ENCODE results near the gene PLXNA2.

PLXNA2 gene

DNA sequence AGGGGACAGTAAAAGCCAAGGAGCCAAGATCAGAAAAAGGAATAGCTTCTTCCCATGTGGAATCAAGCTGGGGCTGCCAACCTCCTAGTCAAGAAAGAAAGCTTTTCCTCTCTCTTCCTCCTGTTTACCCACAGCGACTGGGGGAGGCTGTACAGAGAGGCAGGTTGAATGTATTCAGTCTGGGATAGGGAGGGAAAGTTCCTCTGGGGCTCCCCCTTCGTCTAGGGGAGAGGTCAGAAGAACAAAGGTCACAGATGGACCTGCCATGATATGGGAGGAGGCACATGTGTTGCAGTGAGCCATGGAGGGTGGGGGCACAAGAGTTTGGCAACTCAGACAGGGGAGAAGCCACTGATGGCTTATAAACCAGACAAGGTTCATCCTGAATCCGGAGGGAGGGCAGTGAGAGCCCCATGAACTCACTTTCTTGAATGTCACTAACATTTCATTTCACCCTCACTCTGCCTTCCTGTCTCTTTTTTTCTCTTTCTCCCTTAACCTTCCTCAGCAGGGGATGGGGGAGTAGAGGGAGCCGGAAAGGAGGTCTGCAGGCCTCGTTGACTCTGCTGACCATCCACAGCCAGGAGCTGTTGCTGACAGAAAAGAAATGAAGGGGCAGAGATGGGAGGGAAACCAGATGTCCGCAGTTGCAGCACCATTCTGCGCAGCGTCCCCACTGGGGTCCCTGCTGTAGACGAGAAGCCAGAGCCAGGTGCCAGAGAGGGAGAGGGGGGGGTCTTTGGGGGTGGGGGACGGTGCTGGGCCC lies 61.1 kb downstream of the PLXNA2 start:
- no peaks in the 10 kb centered on the region for H3K36me3 ChIP-seq (replicated peaks in 1 of 2; ENCODE audit: control insufficient read depth in 2 of 2, insufficient read depth in 2 of 2, low read length in 2 of 2)
- H3K18ac ChIP-seq (ENCODE audit: low read length): peak overlapping the region; percentile 6
- no peak overlapping the region for H3K27ac ChIP-seq (replicated peaks; ENCODE audit: low read length)
- H2BK15ac ChIP-seq (ENCODE audit: low read length): no peak overlapping the region
- H3K4me3 ChIP-seq (ENCODE audit: low read length in 2 of 2): no peak overlapping the region
- H3K23ac ChIP-seq (ENCODE audit: low read depth, low read length, poor library complexity): no peak overlapping the region
- H3K14ac ChIP-seq (ENCODE audit: low read length): no peak overlapping the region
- H2BK120ac ChIP-seq (ENCODE audit: low read depth, low read length): no peak overlapping the region
- DNase-seq (ENCODE audit: low spot score): no peak
- H3K4ac ChIP-seq (ENCODE audit: low read length): no peak overlapping the region
- no peaks in the 10 kb centered on the region for H3K27me3 ChIP-seq (ENCODE audit: control insufficient read depth in 3 of 3, insufficient read depth in 3 of 3, low read depth in 1 of 3, low read length in 3 of 3)
- H2BK12ac ChIP-seq (ENCODE audit: low read length): no peak overlapping the region
- no peak overlapping the region for H3K4me2 ChIP-seq (ENCODE audit: insufficient read depth, low read length, poor library complexity, severe bottlenecking)
- H3K9me3 ChIP-seq (replicated peaks in 1 of 2; ENCODE audit: control insufficient read depth in 2 of 2, insufficient read depth in 1 of 2, low read depth in 1 of 2, low read length in 2 of 2): peaks cover 0 to 2% of the 10 kb centered on the region in 2 donors
- peak overlapping the region; percentile 8 for H2AFZ ChIP-seq (ENCODE audit: low read length)
- no peak overlapping the region for H4K8ac ChIP-seq (ENCODE audit: low read depth, low read length)
- H4K91ac ChIP-seq (ENCODE audit: low read depth, low read length, poor library complexity): no peak overlapping the region
- H3K9ac ChIP-seq (ENCODE audit: low read depth, low read length, poor library complexity): no peak overlapping the region
- H3K4me1 ChIP-seq (ENCODE audit: control insufficient read depth in 2 of 2, insufficient read depth in 1 of 2, low read depth in 1 of 2, low read length in 2 of 2): peaks cover 34 to 46% of the 10 kb centered on the region in 2 donors
- WGBS, 2 donors (ENCODE audit: extremely low coverage in 2 of 2, insufficient read length in 2 of 2, insufficient replicate concordance in 1 of 2): no CpG with 5 or more reads among the region's 10 CpGs
- H3K79me1 ChIP-seq (ENCODE audit: low read depth, low read length): peaks cover 4% of the 10 kb centered on the region
- H2BK5ac ChIP-seq (ENCODE audit: low read length): no peak overlapping the region
- no peak overlapping the region for H2AK5ac ChIP-seq (ENCODE audit: low read depth, low read length)

DNA sequence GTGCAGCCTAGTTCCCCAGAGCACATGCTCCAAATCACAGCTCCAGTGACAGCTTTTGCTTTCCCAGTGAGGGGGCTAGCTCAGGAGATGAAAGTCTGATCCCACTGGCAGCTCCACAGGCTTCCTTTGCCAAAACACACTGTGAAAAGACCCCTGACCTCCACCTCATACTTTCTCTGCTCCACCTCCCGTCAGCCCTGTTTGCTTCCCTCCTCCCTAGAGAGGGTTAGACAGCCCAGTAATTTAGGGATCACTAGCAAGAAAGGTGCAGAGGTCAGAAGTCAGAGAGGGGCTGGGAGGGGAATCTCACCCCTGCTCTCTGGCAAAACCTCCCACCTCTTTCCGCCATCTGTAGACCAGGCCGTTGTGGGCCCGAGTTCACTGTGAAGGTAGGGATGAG lies 62.8 kb downstream of the PLXNA2 start:
- no peak overlapping the region for H4K8ac ChIP-seq (ENCODE audit: low read depth, low read length)
- H3K27me3 ChIP-seq (ENCODE audit: control insufficient read depth in 3 of 3, insufficient read depth in 3 of 3, low read depth in 1 of 3, low read length in 3 of 3): no peaks in the 10 kb centered on the region
- H3K23ac ChIP-seq (ENCODE audit: low read depth, low read length, poor library complexity): peak overlapping the region; percentile 69
- no peak overlapping the region for H2BK15ac ChIP-seq (ENCODE audit: low read length)
- no peak overlapping the region for H3K4me2 ChIP-seq (ENCODE audit: insufficient read depth, low read length, poor library complexity, severe bottlenecking)
- H3K4me3 ChIP-seq (ENCODE audit: low read length in 2 of 2): no peak overlapping the region
- peaks cover 4% of the 10 kb centered on the region for H3K79me1 ChIP-seq (ENCODE audit: low read depth, low read length)
- no CpG with 5 or more reads among the region's 4 CpGs for WGBS, 2 donors (ENCODE audit: extremely low coverage in 2 of 2, insufficient read length in 2 of 2, insufficient replicate concordance in 1 of 2)
- no peak overlapping the region for H4K91ac ChIP-seq (ENCODE audit: low read depth, low read length, poor library complexity)
- H2AFZ ChIP-seq (ENCODE audit: low read length): peak overlapping the region; percentile 6
- DNase-seq (ENCODE audit: low spot score): no peak
- H2BK12ac ChIP-seq (ENCODE audit: low read length): no peak overlapping the region
- no peak overlapping the region for H3K27ac ChIP-seq (replicated peaks; ENCODE audit: low read length)
- H3K9ac ChIP-seq (ENCODE audit: low read depth, low read length, poor library complexity): no peak overlapping the region
- no peak overlapping the region for H3K18ac ChIP-seq (ENCODE audit: low read length)
- H2BK120ac ChIP-seq (ENCODE audit: low read depth, low read length): no peak overlapping the region
- H3K4me1 ChIP-seq (ENCODE audit: control insufficient read depth in 2 of 2, insufficient read depth in 1 of 2, low read depth in 1 of 2, low read length in 2 of 2): peaks cover 43 to 57% of the 10 kb centered on the region in 2 donors
- no peaks in the 10 kb centered on the region for H3K9me3 ChIP-seq (replicated peaks in 1 of 2; ENCODE audit: control insufficient read depth in 2 of 2, insufficient read depth in 1 of 2, low read depth in 1 of 2, low read length in 2 of 2)
- H3K4ac ChIP-seq (ENCODE audit: low read length): no peak overlapping the region
- H2AK5ac ChIP-seq (ENCODE audit: low read depth, low read length): no peak overlapping the region
- H2BK5ac ChIP-seq (ENCODE audit: low read length): no peak overlapping the region
- H3K36me3 ChIP-seq (replicated peaks in 1 of 2; ENCODE audit: control insufficient read depth in 2 of 2, insufficient read depth in 2 of 2, low read length in 2 of 2): no peaks in the 10 kb centered on the region
- no peak overlapping the region for H3K14ac ChIP-seq (ENCODE audit: low read length)

DNA sequence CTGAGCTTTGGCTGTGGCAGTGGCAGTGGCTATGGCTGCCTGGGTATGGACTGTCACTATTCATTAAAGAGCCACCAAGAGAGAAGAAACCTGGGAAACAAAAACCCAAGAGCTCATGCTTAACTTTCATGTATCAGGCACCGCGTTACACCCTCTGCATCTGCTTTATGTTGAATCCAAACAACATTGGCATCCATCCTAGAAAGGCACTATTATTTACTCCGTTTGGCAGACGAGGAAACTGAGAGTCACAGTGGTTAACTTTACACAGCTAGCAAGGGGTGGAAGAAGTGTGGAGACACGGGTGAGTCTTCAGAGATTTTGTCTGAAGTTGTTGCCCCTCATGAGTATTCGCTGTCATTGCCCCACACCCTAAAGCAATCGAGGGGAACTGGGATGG lies 63.8 kb downstream of the PLXNA2 start:
- H3K27ac ChIP-seq (replicated peaks; ENCODE audit: low read length): no peak overlapping the region
- H2BK15ac ChIP-seq (ENCODE audit: low read length): no peak overlapping the region
- no peaks in the 10 kb centered on the region for H3K36me3 ChIP-seq (replicated peaks in 1 of 2; ENCODE audit: control insufficient read depth in 2 of 2, insufficient read depth in 2 of 2, low read length in 2 of 2)

GRCh38 chr1:208179961-208180409 lies 64.2 kb downstream of the PLXNA2 start:
- H4K8ac ChIP-seq (ENCODE audit: low read depth, low read length): no peak overlapping the region
- no peak overlapping the region for H3K4ac ChIP-seq (ENCODE audit: low read length)
- H3K14ac ChIP-seq (ENCODE audit: low read length): no peak overlapping the region
- H3K9me3 ChIP-seq (replicated peaks in 1 of 2; ENCODE audit: control insufficient read depth in 2 of 2, insufficient read depth in 1 of 2, low read depth in 1 of 2, low read length in 2 of 2): no peaks in the 10 kb centered on the region
- no peak overlapping the region for H2BK15ac ChIP-seq (ENCODE audit: low read length)
- H2BK12ac ChIP-seq (ENCODE audit: low read length): no peak overlapping the region
- no CpG with 5 or more reads among the region's 7 CpGs for WGBS, 2 donors (ENCODE audit: extremely low coverage in 2 of 2, insufficient read length in 2 of 2, insufficient replicate concordance in 1 of 2)
- no peak overlapping the region for H3K18ac ChIP-seq (ENCODE audit: low read length)
- no peak overlapping the region for H4K91ac ChIP-seq (ENCODE audit: low read depth, low read length, poor library complexity)
- no peak overlapping the region for H2AK5ac ChIP-seq (ENCODE audit: low read depth, low read length)
- H3K79me1 ChIP-seq (ENCODE audit: low read depth, low read length): no peaks in the 10 kb centered on the region
- H3K36me3 ChIP-seq (replicated peaks in 1 of 2; ENCODE audit: control insufficient read depth in 2 of 2, insufficient read depth in 2 of 2, low read length in 2 of 2): no peaks in the 10 kb centered on the region
- no peaks in the 10 kb centered on the region for H3K27me3 ChIP-seq (ENCODE audit: control insufficient read depth in 3 of 3, insufficient read depth in 3 of 3, low read depth in 1 of 3, low read length in 3 of 3)
- H3K4me2 ChIP-seq (ENCODE audit: insufficient read depth, low read length, poor library complexity, severe bottlenecking): no peak overlapping the region
- peaks cover 43 to 52% of the 10 kb centered on the region in 2 donors for H3K4me1 ChIP-seq (ENCODE audit: control insufficient read depth in 2 of 2, insufficient read depth in 1 of 2, low read depth in 1 of 2, low read length in 2 of 2)
- DNase-seq (ENCODE audit: low spot score): no peak
- H3K9ac ChIP-seq (ENCODE audit: low read depth, low read length, poor library complexity): no peak overlapping the region
- no peak overlapping the region for H3K27ac ChIP-seq (replicated peaks; ENCODE audit: low read length)
- no peak overlapping the region for H2BK5ac ChIP-seq (ENCODE audit: low read length)
- no peak overlapping the region for H3K23ac ChIP-seq (ENCODE audit: low read depth, low read length, poor library complexity)
- H2BK120ac ChIP-seq (ENCODE audit: low read depth, low read length): no peak overlapping the region
- no peak overlapping the region for H3K4me3 ChIP-seq (ENCODE audit: low read length in 2 of 2)
- H2AFZ ChIP-seq (ENCODE audit: low read length): no peak overlapping the region

More for the DNA sequence above, 63.8 kb downstream of the PLXNA2 start:
- H4K8ac ChIP-seq (ENCODE audit: low read depth, low read length): no peak overlapping the region
- no peak overlapping the region for H3K14ac ChIP-seq (ENCODE audit: low read length)
- no peaks in the 10 kb centered on the region for H3K79me1 ChIP-seq (ENCODE audit: low read depth, low read length)
- H2BK5ac ChIP-seq (ENCODE audit: low read length): no peak overlapping the region
- DNase-seq (ENCODE audit: low spot score): no peak
- H3K9ac ChIP-seq (ENCODE audit: low read depth, low read length, poor library complexity): no peak overlapping the region
- H2AFZ ChIP-seq (ENCODE audit: low read length): no peak overlapping the region
- H3K4me2 ChIP-seq (ENCODE audit: insufficient read depth, low read length, poor library complexity, severe bottlenecking): no peak overlapping the region
- no peak overlapping the region for H4K91ac ChIP-seq (ENCODE audit: low read depth, low read length, poor library complexity)
- H3K4me1 ChIP-seq (ENCODE audit: control insufficient read depth in 2 of 2, insufficient read depth in 1 of 2, low read depth in 1 of 2, low read length in 2 of 2): peaks cover 43 to 54% of the 10 kb centered on the region in 2 donors
- WGBS, 2 donors (ENCODE audit: extremely low coverage in 2 of 2, insufficient read length in 2 of 2, insufficient replicate concordance in 1 of 2): no CpG with 5 or more reads among the region's 7 CpGs
- H3K4me3 ChIP-seq (ENCODE audit: low read length in 2 of 2): no peak overlapping the region
- no peak overlapping the region for H2AK5ac ChIP-seq (ENCODE audit: low read depth, low read length)
- H3K27me3 ChIP-seq (ENCODE audit: control insufficient read depth in 3 of 3, insufficient read depth in 3 of 3, low read depth in 1 of 3, low read length in 3 of 3): no peaks in the 10 kb centered on the region
- H3K18ac ChIP-seq (ENCODE audit: low read length): no peak overlapping the region
- H2BK120ac ChIP-seq (ENCODE audit: low read depth, low read length): no peak overlapping the region
- H3K23ac ChIP-seq (ENCODE audit: low read depth, low read length, poor library complexity): no peak overlapping the region
- no peaks in the 10 kb centered on the region for H3K9me3 ChIP-seq (replicated peaks in 1 of 2; ENCODE audit: control insufficient read depth in 2 of 2, insufficient read depth in 1 of 2, low read depth in 1 of 2, low read length in 2 of 2)
- H2BK12ac ChIP-seq (ENCODE audit: low read length): no peak overlapping the region
- no peak overlapping the region for H3K4ac ChIP-seq (ENCODE audit: low read length)

Data from neuronal stem cell (in vitro differentiated cells).